ENCODE results near the gene SCAND1. TPM values are rescaled to one million over a fixed set of nuclear protein-coding genes. Genes with fewer than 3 reads are reported as not detected.

SCAND1 gene
- total RNA-seq, 1 donor from 2014 or later, result 6.4 TPM

DNA sequence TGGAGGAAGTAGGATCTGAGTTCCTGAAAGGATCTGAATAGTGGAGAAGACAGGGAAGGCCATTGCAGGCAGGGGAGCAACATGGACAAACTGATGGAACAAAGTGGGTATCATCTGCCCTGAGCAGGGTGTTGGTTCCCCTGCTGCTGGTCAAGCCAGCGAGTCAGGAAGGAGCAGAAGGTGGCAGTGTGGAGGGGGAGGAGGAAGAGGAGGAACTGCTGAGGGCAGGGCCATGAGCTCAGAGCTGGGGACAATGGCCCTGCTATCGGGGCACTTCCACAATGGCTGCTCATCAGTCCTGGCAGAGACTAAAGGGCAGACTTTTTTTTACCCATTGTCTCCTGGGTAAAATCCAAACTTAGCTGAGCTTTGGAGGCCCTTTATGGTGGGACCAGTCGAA is 27.7 kb upstream of the SCAND1 start:
- no peaks in the 10 kb centered on the region for H3K9me3 ChIP-seq (ENCODE audit: low read depth)
- no peaks in the 10 kb centered on the region for H3K27me3 ChIP-seq
- no peak overlapping the region for H3K4me3 ChIP-seq
- H3K27ac ChIP-seq, result no peak overlapping the region
- H3K9me3 Mint-ChIP-seq, result no peaks in the 10 kb centered on the region
- H3K79me2 ChIP-seq (ENCODE audit: low read depth), result no peaks in the 10 kb centered on the region
- no peak overlapping the region for H2AFZ ChIP-seq (replicated peaks)
- H3K4me1 Mint-ChIP-seq, result no peaks in the 10 kb centered on the region
- TF ChIP-seq EZH2 (IDR thresholded peaks at IDR 0.05) (no peak), EZH2phosphoT487 (IDR thresholded peaks at IDR 0.05) (no peak)
- TF ChIP-seq, protein P1, sequence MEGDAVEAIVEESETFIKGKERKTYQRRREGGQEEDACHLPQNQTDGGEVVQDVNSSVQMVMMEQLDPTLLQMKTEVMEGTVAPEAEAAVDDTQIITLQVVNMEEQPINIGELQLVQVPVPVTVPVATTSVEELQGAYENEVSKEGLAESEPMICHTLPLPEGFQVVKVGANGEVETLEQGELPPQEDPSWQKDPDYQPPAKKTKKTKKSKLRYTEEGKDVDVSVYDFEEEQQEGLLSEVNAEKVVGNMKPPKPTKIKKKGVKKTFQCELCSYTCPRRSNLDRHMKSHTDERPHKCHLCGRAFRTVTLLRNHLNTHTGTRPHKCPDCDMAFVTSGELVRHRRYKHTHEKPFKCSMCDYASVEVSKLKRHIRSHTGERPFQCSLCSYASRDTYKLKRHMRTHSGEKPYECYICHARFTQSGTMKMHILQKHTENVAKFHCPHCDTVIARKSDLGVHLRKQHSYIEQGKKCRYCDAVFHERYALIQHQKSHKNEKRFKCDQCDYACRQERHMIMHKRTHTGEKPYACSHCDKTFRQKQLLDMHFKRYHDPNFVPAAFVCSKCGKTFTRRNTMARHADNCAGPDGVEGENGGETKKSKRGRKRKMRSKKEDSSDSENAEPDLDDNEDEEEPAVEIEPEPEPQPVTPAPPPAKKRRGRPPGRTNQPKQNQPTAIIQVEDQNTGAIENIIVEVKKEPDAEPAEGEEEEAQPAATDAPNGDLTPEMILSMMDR (IDR thresholded peaks at IDR 0.05), result no peak
- no peaks in the 10 kb centered on the region for H3K36me3 Mint-ChIP-seq
- H3F3A ChIP-seq (ENCODE audit: low read depth), result no peaks in the 10 kb centered on the region
- H3K36me3 ChIP-seq, result no peaks in the 10 kb centered on the region
- no peaks in the 10 kb centered on the region for H4K20me1 ChIP-seq (ENCODE audit: low read depth)
- H3K27me3 Mint-ChIP-seq (ENCODE audit: insufficient read depth, low read depth), result no peaks in the 10 kb centered on the region
- H3K4me3 Mint-ChIP-seq, result no peak overlapping the region
- H3K4me1 ChIP-seq, result no peaks in the 10 kb centered on the region
- no peak for DNase-seq (ENCODE audit: low spot score)
- H3K27ac Mint-ChIP-seq, result no peak overlapping the region
- no peak overlapping the region for H3K4me2 ChIP-seq
- H3K9ac ChIP-seq, result no peak overlapping the region

DNA sequence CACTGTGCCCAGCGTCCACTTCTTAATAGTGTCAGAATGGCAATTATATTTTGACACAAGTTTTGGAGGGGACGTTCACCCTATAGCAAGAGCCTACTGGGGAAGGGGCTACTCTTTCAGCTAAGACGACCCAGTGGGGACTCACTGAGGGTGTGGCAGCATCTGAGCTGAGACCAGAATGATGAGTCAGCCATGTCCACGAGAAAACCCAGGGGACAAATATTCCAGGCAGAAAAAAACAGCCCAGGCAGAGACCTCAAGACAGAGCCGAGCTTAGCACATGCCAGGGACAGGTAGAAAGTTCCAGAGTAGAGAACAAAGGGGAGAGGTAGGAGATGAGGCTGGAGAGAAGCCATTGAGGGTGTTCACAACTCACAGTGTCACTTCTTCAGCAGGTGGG is 25.2 kb upstream of the SCAND1 start:
- Histone ChIP-seq H3K27me3 (no peaks in the 10 kb centered on the region), H3K4me1 (no peaks in the 10 kb centered on the region), H3K9me3 (ENCODE audit: low read depth) (no peaks in the 10 kb centered on the region), H2AFZ (replicated peaks) (no peak overlapping the region), H3K27ac (no peak overlapping the region), H3K4me3 (no peak overlapping the region), H3F3A (ENCODE audit: low read depth) (no peaks in the 10 kb centered on the region), H3K79me2 (ENCODE audit: low read depth) (no peaks in the 10 kb centered on the region), H3K9ac (no peak overlapping the region), H3K4me2 (no peak overlapping the region), H4K20me1 (ENCODE audit: low read depth) (no peaks in the 10 kb centered on the region), H3K36me3 (no peaks in the 10 kb centered on the region)
- DNase-seq (ENCODE audit: low spot score), result no peak
- no peak overlapping the region for H3K27ac Mint-ChIP-seq
- no peaks in the 10 kb centered on the region for H3K4me1 Mint-ChIP-seq
- peaks cover 2% of the 10 kb centered on the region for H3K27me3 Mint-ChIP-seq (ENCODE audit: insufficient read depth, low read depth)
- H3K4me3 Mint-ChIP-seq, result no peak overlapping the region
- TF ChIP-seq EZH2 (IDR thresholded peaks at IDR 0.05), result no peak
- no peak for TF ChIP-seq EZH2phosphoT487 (IDR thresholded peaks at IDR 0.05)
- TF ChIP-seq, protein P1 (IDR thresholded peaks at IDR 0.05), result no peak
- no peaks in the 10 kb centered on the region for H3K9me3 Mint-ChIP-seq
- H3K36me3 Mint-ChIP-seq, result no peaks in the 10 kb centered on the region

DNA sequence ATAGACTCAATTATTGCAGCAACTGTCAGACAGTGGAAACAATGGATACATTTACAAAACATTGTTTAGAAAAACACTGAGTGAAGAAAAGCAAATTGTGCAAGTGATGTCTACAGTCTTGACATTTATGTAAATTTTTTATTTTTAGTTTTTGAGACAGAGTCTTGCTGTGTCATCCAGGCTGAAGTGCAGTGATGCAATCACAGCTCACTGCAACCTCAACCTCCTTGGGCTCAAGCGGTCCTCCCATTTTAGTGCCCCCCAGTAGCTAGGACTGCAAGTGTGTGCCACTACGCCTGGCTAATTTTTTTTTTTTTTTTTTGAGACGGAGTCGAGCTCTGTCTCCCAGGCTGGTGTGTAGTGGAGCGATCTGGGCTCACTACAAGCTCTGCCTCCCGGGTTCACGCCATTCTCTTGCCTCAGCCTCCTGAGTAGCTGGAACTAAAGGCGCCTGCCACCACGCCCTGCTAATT is 23.8 kb upstream of the SCAND1 start:
- Histone ChIP-seq H3K36me3 (no peaks in the 10 kb centered on the region), H3K4me1 (no peaks in the 10 kb centered on the region), H3K27ac (no peak overlapping the region), H3K79me2 (ENCODE audit: low read depth) (no peaks in the 10 kb centered on the region), H3K9ac (no peak overlapping the region), H2AFZ (replicated peaks) (no peak overlapping the region), H3K4me3 (no peak overlapping the region), H3K9me3 (ENCODE audit: low read depth) (no peaks in the 10 kb centered on the region), H3K27me3 (no peaks in the 10 kb centered on the region), H3F3A (ENCODE audit: low read depth) (no peaks in the 10 kb centered on the region), H3K4me2 (no peak overlapping the region), H4K20me1 (ENCODE audit: low read depth) (no peaks in the 10 kb centered on the region)
- TF ChIP-seq, protein P1 (IDR thresholded peaks at IDR 0.05), result no peak
- TF ChIP-seq EZH2 (IDR thresholded peaks at IDR 0.05), result no peak
- no peak for TF ChIP-seq EZH2phosphoT487 (IDR thresholded peaks at IDR 0.05)
- Mint-ChIP-seq H3K36me3 (no peaks in the 10 kb centered on the region), H3K4me3 (no peak overlapping the region), H3K27me3 (ENCODE audit: insufficient read depth, low read depth) (peaks cover 9% of the 10 kb centered on the region), H3K9me3 (no peaks in the 10 kb centered on the region), H3K27ac (no peak overlapping the region), H3K4me1 (no peaks in the 10 kb centered on the region)
- no peak for DNase-seq (ENCODE audit: low spot score)
